ENCODE results near the gene BTAF1. TPM values are rescaled to one million over a fixed set of nuclear protein-coding genes. Genes with fewer than 3 reads are reported as not detected.

The BTAF1 gene
- total RNA-seq, 1 experiment from 2014 or later: 49.6 TPM

DNA sequence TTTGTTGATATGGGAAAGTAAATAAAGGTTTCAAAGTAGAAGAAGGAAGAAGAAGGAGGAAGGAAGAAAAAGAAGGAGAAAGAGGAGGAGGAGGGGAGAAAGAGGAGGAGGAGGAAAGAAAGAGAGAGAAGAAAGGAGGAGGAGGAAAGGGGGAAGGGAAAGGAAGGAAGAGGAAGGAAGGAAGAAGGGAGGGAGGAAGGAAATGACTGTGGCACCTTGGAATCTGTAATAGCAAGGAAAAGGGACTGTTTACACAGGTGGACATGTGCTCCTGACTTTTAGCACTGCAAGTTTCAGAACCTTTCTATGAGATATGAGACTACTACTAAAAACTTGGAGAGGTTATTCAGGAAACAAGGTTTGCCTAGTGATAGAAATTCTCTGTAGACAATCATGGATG lies 153.2 kb downstream of the BTAF1 start (continued):
- no peak for TF ChIP-seq PRRX2 (CRISPR knock-in tag; IDR thresholded peaks at IDR 0.05)

DNA sequence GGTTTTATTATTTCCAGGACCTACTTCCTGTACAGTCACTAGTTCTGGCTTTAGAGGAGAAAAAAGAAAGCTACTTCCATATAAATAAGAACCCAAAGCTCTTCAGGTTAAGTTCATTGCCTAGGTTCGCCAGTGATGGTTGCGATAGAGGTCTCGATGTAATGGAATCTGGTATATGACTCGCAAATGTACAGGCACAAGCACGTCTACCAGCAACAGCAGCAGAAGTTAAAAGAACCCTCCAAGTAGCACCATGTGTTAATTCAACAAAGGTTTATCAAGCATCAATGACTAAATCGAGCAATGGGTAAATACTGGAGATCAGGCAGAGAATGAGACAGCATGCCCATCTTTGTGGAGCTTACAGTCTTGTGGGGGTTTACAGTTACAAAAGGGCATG lies 155.4 kb downstream of the BTAF1 start:
- ATAC-seq (no peak), DNase-seq (ENCODE audit: low spot score) (no peak)
- Mint-ChIP-seq H3K27ac (no peak overlapping the region), H3K4me3 (no peak overlapping the region), H3K36me3 (no peaks in the 10 kb centered on the region), H3K9me3 (no peaks in the 10 kb centered on the region), H3K27me3 (ENCODE audit: low read depth) (no peaks in the 10 kb centered on the region), H3K4me1 (peaks cover 16% of the 10 kb centered on the region)
- ChIA-PET CTCF (no interaction called here), POLR2A (no interaction called here)
- no peak for TF ChIP-seq GTF2I (CRISPR knock-in tag; conservative IDR thresholded peaks at IDR 0.05)
- TF ChIP-seq ETV6 (CRISPR knock-in tag; IDR thresholded peaks at IDR 0.05): no peak
- TF ChIP-seq, protein P1, sequence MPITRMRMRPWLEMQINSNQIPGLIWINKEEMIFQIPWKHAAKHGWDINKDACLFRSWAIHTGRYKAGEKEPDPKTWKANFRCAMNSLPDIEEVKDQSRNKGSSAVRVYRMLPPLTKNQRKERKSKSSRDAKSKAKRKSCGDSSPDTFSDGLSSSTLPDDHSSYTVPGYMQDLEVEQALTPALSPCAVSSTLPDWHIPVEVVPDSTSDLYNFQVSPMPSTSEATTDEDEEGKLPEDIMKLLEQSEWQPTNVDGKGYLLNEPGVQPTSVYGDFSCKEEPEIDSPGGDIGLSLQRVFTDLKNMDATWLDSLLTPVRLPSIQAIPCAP (CRISPR knock-in tag; IDR thresholded peaks at IDR 0.05): no peak
- TF ChIP-seq, protein P2, sequence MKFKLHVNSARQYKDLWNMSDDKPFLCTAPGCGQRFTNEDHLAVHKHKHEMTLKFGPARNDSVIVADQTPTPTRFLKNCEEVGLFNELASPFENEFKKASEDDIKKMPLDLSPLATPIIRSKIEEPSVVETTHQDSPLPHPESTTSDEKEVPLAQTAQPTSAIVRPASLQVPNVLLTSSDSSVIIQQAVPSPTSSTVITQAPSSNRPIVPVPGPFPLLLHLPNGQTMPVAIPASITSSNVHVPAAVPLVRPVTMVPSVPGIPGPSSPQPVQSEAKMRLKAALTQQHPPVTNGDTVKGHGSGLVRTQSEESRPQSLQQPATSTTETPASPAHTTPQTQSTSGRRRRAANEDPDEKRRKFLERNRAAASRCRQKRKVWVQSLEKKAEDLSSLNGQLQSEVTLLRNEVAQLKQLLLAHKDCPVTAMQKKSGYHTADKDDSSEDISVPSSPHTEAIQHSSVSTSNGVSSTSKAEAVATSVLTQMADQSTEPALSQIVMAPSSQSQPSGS (CRISPR knock-in tag; IDR thresholded peaks at IDR 0.05; ENCODE audit: borderline replicate concordance, low read depth): no peak
- no peak for TF ChIP-seq JUN (CRISPR knock-in tag; IDR thresholded peaks at IDR 0.05)

Other genes with a start within 250 kb of the BTAF1 start
- gene TNKS2, start 125.3 kb upstream of the BTAF1 start, total RNA-seq (2021): 51.6 to 53.5 TPM (median 53.0 TPM) in 3 replicates
- gene FGFBP3, start 14.3 kb upstream of the BTAF1 start, total RNA-seq (2021): 53.0 to 68.2 TPM (median 55.0 TPM) in 3 replicates